C4-2B (cell line): ENCODE data around the gene HTR4.

Experiments
- CTCF ChIP-seq: fragments of 450-650 bp; conservative IDR thresholded peaks from 2 replicates; pipeline ENCODE4 v1.5.1; 2017; ENCODE audit warnings: mild to moderate bottlenecking
- ZFX ChIP-seq: fragments of 450-650 bp; IDR thresholded peaks from 2 replicates; pipeline ENCODE4 v1.6.1; 2017

GRCh38 chr5:148469501-148469935 lies 184.8 kb downstream of the HTR4 start:
- TF ChIP-seq CTCF (no peak), ZFX (no peak)
